ENCODE data around the gene PDE11A.

The PDE11A gene

GRCh38 chr2:177599139-177599688 is 473.4 kb downstream of the PDE11A start:
- no peak for TF ChIP-seq REST (IDR thresholded peaks at IDR 0.05; ENCODE audit: insufficient read depth in 1 of 2, low read depth in 2 of 2, low read length in 2 of 2)

- TF ChIP-seq TAF1 (IDR thresholded peaks at IDR 0.05; ENCODE audit: borderline replicate concordance, insufficient read depth, low read length) (no peak), FOXP2 (optimal IDR thresholded peaks at IDR 0.05; ENCODE audit: borderline replicate concordance, extremely low read depth, extremely low read length, insufficient read depth) (no peak), SIN3A (IDR thresholded peaks at IDR 0.05; ENCODE audit: borderline replicate concordance, insufficient read depth, low read length) (no peak), REST (IDR thresholded peaks at IDR 0.05; ENCODE audit: insufficient read depth in 1 of 2, low read depth in 2 of 2, low read length in 2 of 2) (no peak), POLR2AphosphoS5 (IDR thresholded peaks at IDR 0.05; ENCODE audit: low read depth, low read length) (no peak)
Observed at GRCh38 chr2:177598326-177599138, 474.0 kb downstream of the PDE11A start.

GRCh38 chr2:177597759-177598158 is 474.8 kb downstream of the PDE11A start:
- no peak for TF ChIP-seq TAF1 (IDR thresholded peaks at IDR 0.05; ENCODE audit: borderline replicate concordance, insufficient read depth, low read length)
- TF ChIP-seq REST (IDR thresholded peaks at IDR 0.05; ENCODE audit: insufficient read depth in 1 of 2, low read depth in 2 of 2, low read length in 2 of 2), result no peak
- no peak for TF ChIP-seq SIN3A (IDR thresholded peaks at IDR 0.05; ENCODE audit: borderline replicate concordance, insufficient read depth, low read length)
- TF ChIP-seq POLR2AphosphoS5 (IDR thresholded peaks at IDR 0.05; ENCODE audit: low read depth, low read length), result no peak
- no peak for TF ChIP-seq FOXP2 (optimal IDR thresholded peaks at IDR 0.05; ENCODE audit: borderline replicate concordance, extremely low read depth, extremely low read length, insufficient read depth)

GRCh38 chr2:177596866-177597265 is 475.7 kb downstream of the PDE11A start:
- TF ChIP-seq REST (IDR thresholded peaks at IDR 0.05; ENCODE audit: insufficient read depth in 1 of 2, low read depth in 2 of 2, low read length in 2 of 2) (no peak), TAF1 (IDR thresholded peaks at IDR 0.05; ENCODE audit: borderline replicate concordance, insufficient read depth, low read length) (no peak), SIN3A (IDR thresholded peaks at IDR 0.05; ENCODE audit: borderline replicate concordance, insufficient read depth, low read length) (no peak), POLR2AphosphoS5 (IDR thresholded peaks at IDR 0.05; ENCODE audit: low read depth, low read length) (no peak), FOXP2 (optimal IDR thresholded peaks at IDR 0.05; ENCODE audit: borderline replicate concordance, extremely low read depth, extremely low read length, insufficient read depth) (no peak)
